SK-N-SH treated with all-trans-retinoic acid at 6 μM for 48 hours (cell line): ENCODE data around the gene RUNDC3A.

ENCODE experiments used
- CSDC2 ChIP-seq: fragments of 250-450 bp; sonication (Bioruptor Pico); IDR thresholded peaks from 2 replicates; pipeline ENCODE4 v1.5.0; 2020; ENCODE audit warnings: mild to moderate bottlenecking, moderate library complexity
- CSRNP3 ChIP-seq: fragments of 250-450 bp; sonication (Bioruptor Pico); IDR thresholded peaks from 2 replicates; pipeline ENCODE4 v1.5.1; 2021; ENCODE audit warnings: mild to moderate bottlenecking, moderate library complexity
- ESRRG ChIP-seq: fragments of 250-450 bp; sonication (Bioruptor Pico); IDR thresholded peaks from 2 replicates; pipeline ENCODE4 v1.6.1; 2021; ENCODE audit warnings: mild to moderate bottlenecking
- GLIS3 ChIP-seq: fragments of 250-450 bp; sonication (Bioruptor Pico); IDR thresholded peaks from 2 replicates; pipeline ENCODE4 v1.5.0; 2020; ENCODE audit warnings: mild to moderate bottlenecking, moderate library complexity
- PATZ1 ChIP-seq: fragments of 250-450 bp; sonication (Bioruptor Pico); IDR thresholded peaks from 2 replicates; pipeline ENCODE4 v1.8.0; 2020; ENCODE audit warnings: mild to moderate bottlenecking, moderate library complexity, borderline replicate concordance
- PPARA ChIP-seq: fragments of 250-450 bp; sonication (Bioruptor Pico); IDR thresholded peaks from 2 replicates; pipeline ENCODE4 v1.5.0; 2020; ENCODE audit warnings: mild to moderate bottlenecking, borderline replicate concordance
- RARB ChIP-seq: fragments of 250-450 bp; sonication (Bioruptor Pico); IDR thresholded peaks from 2 replicates; pipeline ENCODE4 v1.8.0; 2021; ENCODE audit warnings: mild to moderate bottlenecking, moderate library complexity
- TCF4 ChIP-seq: fragments of 250-450 bp; sonication (Bioruptor Pico); IDR thresholded peaks from 2 replicates; pipeline ENCODE4 v1.8.0; 2021; ENCODE audit warnings: mild to moderate bottlenecking, moderate library complexity, borderline replicate concordance
- ZNF8 ChIP-seq: fragments of 450-650 bp; formaldehyde crosslinking; IDR thresholded peaks from 2 replicates; pipeline ENCODE4 v1.5.0; 2020; ENCODE audit warnings: mild to moderate bottlenecking, moderate library complexity

- TF ChIP-seq TCF4: no peak
- TF ChIP-seq RARB (CRISPR knock-in tag): no peak
- TF ChIP-seq PATZ1 (CRISPR knock-in tag): no peak
- no peak for TF ChIP-seq ESRRG (CRISPR knock-in tag)
- TF ChIP-seq CSRNP3 (CRISPR knock-in tag): no peak
- no peak for TF ChIP-seq CSDC2
- TF ChIP-seq ZNF8 (CRISPR knock-in tag): no peak
- TF ChIP-seq GLIS3 (CRISPR knock-in tag): no peak
- TF ChIP-seq PPARA (CRISPR knock-in tag): no peak
Observed at GRCh38 chr17:44282264-44282663, 26.1 kb upstream of the RUNDC3A start.
